Esophagus muscularis mucosa (tissue), 4 donors: ENCODE results near the gene DECR2.

Experiments
- EP300 ChIP-seq: sonication (generic); formaldehyde crosslinking; IDR thresholded peaks from one replicate; pipeline ENCODE4 v1.6.1; 2017; ENCODE audit warnings: antibody characterized with exemption
- POLR2A ChIP-seq: fragments of 450-650 bp; IDR thresholded peaks from one replicate; pipeline ENCODE4 v1.6.1; 2017; ENCODE audit warnings: antibody characterized with exemption, moderate library complexity, mild to moderate bottlenecking, low read depth
- POLR2AphosphoS5 ChIP-seq, 2 donors: sonication (generic); formaldehyde crosslinking; IDR thresholded peaks; one replicate each; pipeline ENCODE4 v1.6.1; 2017; ENCODE audit warnings: antibody characterized with exemption in 2 of 2
- TF ChIP-seq, protein P1 (sequence below), 3 experiments: fragments of 200-600 bp in 2 of 3; fragments of 450-650 bp in 1 of 3; sonication (generic) in 2 of 3; IDR thresholded peaks; one replicate each; pipeline ENCODE4 v1.5.1; 2017 to 2019; ENCODE audit warnings: antibody characterized with exemption in 3 of 3, mild to moderate bottlenecking in 2 of 3, moderate library complexity in 1 of 3

DNA sequence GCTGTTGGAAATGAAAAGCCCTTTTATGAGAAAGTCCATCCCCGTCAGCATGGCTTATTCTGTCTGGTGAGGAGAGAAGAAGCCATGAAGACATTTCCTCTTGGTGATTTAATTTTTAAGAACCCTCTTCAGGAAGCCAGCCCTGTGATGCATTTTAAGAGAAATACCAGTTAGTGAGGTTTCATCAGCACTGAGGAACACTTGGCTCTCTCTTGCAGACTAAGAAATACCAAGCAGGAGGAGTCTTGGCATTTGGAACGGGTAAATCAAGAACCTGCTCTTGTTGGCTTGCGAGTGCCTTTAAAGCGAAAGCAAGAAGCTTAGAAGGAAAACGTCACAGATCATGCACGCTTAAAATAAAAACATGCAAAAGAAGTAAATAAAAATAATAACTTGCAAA is 41.3 kb downstream of the DECR2 start:
- TF ChIP-seq, protein P1, sequence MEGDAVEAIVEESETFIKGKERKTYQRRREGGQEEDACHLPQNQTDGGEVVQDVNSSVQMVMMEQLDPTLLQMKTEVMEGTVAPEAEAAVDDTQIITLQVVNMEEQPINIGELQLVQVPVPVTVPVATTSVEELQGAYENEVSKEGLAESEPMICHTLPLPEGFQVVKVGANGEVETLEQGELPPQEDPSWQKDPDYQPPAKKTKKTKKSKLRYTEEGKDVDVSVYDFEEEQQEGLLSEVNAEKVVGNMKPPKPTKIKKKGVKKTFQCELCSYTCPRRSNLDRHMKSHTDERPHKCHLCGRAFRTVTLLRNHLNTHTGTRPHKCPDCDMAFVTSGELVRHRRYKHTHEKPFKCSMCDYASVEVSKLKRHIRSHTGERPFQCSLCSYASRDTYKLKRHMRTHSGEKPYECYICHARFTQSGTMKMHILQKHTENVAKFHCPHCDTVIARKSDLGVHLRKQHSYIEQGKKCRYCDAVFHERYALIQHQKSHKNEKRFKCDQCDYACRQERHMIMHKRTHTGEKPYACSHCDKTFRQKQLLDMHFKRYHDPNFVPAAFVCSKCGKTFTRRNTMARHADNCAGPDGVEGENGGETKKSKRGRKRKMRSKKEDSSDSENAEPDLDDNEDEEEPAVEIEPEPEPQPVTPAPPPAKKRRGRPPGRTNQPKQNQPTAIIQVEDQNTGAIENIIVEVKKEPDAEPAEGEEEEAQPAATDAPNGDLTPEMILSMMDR (IDR thresholded peaks at IDR 0.05), result no peak
- no peak for TF ChIP-seq POLR2A
- no peak for TF ChIP-seq POLR2AphosphoS5 (IDR thresholded peaks at IDR 0.05)
- no peak for TF ChIP-seq EP300
